ENCODE results near the gene CDON.

DNA sequence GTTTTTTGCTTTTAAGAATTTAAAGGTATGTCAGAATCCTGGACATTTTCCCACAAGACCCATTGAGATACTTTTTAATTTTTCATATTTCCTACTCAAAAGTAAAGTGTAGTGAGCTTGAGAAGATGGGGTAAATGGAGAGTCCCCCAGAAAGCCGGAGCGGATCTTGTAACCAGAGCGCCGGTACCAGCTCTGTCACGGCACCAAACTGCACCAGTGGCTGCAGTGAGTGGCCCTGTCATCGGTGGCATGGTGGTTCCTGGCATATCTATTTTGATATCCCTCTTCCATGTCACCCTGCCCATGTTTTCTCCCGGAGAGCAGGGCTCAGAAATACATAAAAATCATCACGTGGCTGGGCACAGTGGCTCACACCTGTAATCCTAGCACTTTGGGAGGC is 139.0 kb downstream of the CDON start:
- TF ChIP-seq CTCF (IDR thresholded peaks at IDR 0.05): no peak
- TF ChIP-seq ZFX (IDR thresholded peaks at IDR 0.05; ENCODE audit: borderline replicate concordance): no peak

Data from 22Rv1 (cell line).